Cardiac ventricle fibroblast (primary cell): Measurements from ENCODE around the gene MYO18A. TPM values are rescaled to one million over a fixed set of nuclear protein-coding genes. Genes with fewer than 3 reads are reported as not detected.

Source experiments
- total RNA-seq: library from RNA; depleted of rRNA; stranded (reverse); fragments of >200 nt; gene quantifications from 2 replicates; pipeline ENCODE4 v1.2.3, GENCODE V29; 2015

Gene MYO18A
- total RNA-seq: 18.8 and 21.6 TPM in 2 replicates

DNA sequence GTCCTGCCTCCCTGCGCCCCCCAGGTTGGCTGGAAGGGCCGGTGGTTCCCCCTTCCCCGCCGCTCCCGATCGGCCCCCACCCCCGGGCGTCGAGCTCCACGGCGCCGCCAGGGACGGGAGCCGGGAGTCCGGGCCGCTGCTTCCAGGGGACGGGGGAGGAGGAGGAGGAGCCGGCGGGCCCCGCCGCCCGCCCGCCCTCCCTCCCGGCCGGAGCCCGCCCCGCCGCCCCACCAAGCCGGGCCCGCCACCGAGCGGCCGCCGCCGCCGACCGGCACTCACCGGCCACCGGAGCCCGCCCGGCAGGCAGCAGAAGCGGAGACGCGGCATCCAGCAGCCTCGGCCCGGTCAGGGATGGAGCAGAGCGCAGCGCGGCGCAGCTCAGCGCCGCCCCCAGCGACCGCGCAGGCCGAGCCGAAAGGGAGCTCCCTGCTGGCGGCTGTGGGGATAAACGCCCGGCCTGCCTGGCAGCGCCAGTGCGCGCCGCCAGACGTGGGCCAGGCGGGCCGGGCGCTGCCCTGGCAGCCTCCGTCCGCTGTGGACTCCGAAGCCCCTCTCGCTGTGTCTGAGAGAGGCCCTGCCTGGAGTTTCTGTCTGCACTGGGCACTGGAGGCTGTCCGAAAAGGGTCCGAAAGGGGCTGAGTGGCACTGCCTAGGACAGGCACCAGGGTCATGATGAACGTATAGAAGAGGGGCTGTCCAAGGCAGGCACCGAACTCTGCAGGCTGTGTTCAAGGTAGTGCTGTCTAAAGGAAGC is at the start of gene MYO18A:
MYO18A (minus strand) TSS at position 365 of the 754 bp plus-strand sequence. CDS start 13,458 bp downstream, outside the sequence.

DNA sequence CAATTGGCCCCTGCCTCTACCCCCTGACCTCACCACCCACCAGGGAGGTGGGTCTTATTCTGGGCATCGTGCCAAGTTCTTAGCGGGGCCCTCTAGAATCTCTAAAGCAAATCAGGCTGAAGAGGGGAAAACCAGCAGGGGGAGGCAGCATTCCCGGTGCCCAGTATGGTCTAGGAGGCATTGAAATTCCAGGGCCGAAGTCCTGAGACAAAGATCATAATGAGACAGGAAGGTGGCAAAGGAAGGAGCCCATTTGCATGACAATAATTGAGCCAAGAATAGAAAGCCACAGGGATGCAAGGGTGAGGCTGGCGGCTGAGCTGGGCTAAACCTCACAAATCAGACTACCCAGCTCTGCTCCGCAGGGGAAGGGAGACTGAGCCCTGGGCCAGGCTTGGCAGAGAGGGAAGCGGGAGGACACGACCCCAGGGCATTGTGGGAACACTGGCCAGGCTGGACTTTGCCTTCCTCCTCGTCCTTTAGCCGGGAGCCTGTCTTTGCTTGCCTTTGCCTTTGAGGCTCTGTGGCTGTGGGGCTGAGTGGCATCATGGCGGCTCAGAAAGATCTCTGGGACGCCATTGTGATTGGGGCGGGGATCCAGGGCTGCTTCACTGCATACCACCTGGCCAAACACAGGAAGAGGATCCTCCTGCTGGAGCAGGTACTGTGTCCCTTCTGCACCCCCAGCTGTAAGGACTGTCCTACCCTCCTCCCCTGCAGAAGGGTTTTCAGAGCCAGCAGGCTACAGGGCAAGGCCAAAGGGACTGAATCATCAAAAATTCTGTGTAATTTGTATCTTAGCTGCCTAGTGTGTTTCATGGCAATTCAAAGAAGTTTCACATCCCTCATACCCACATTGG is 137.3 kb downstream of the MYO18A start, which contains the start of gene PIPOX:
PIPOX (plus strand) TSS at position 463 of the 860 bp plus-strand sequence; CDS start at position 548, 85 bp downstream.

Other genes starting within 250 kb of the MYO18A start
- gene PHF12, start 228.9 kb downstream of the MYO18A start, total RNA-seq: 21.3 and 32.7 TPM in 2 replicates
- not detected in 2 replicates for gene SEZ6, start 174.4 kb downstream of the MYO18A start, total RNA-seq
- 0.24 TPM in 1 of 2 replicates, not detected in the other for gene PIPOX, start 137.3 kb downstream of the MYO18A start, total RNA-seq
- gene CRYBA1, start 66.5 kb upstream of the MYO18A start, total RNA-seq: not detected in 2 replicates
- gene NUFIP2, start 113.8 kb upstream of the MYO18A start, total RNA-seq: 34.1 and 39.0 TPM in 2 replicates
- 39.5 and 64.9 TPM in 2 replicates for gene TAOK1, start 210.0 kb upstream of the MYO18A start, total RNA-seq